ENCODE results near the gene RAB41. TPM values are rescaled to one million over a fixed set of nuclear protein-coding genes. Genes with fewer than 3 reads are reported as not detected.

RAB41 gene
- total and polyA plus RNA-seq, 4 donors = not detected

DNA sequence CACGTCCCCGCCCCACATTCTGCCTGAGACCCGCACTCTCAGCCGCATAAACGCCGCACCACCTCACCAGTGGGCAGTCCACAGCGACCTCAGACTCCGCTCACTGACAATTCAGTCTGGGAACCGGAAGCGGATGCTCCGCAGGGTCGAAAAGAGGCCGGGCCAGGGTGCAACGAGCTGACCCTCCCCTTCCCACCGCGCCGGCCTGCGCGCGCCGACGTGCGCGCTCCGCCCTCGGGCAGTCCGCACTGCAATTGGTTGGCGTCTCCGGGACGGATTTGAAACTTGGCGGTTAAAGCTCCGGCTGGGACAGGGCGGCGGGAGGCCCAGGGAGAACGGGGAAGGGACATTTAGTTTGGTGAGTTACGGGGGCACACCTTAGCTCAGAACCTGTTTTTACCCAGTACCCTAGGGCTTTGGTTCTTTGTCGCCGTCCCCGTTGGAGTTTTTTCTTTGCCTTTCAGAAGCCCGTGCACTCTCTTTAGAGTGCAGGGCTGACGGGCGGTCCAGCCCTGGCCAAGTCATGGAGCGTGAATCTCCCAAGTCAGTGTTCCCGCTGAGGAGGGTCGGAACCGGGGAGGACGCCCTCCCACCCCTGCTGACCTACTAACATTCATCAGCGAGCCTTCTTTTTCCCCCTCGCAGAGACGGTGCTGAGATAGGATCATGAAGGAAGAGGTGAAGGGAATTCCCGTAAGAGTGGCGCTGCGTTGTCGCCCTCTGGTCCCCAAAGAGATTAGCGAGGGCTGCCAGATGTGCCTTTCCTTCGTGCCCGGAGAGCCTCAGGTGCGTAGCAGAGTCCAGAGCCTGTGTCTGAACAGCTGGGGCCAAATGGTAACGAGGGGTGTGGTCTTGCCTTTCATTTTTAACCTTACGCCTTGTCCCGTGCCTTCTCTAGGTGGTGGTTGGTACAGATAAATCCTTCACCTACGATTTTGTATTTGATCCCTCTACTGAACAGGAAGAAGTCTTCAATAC is 8.1 kb downstream of the RAB41 start, which contains the start of the genes KIF4A and PDZD11:
Gene KIF4A (plus strand): TSS at position 312 of the 978 bp plus-strand sequence. CDS start 355 bp downstream, at position 667.
Gene PDZD11 (minus strand): TSS at position 135 of the 978 bp plus-strand sequence. CDS start 586 bp downstream, outside the sequence.
- 1 to 35% methylated on average over 50 to 62 of the region's 62 CpGs for WGBS, 2 donors
- peak within 1 kb of the TSS; percentile 73 to 74 for H3K9ac ChIP-seq (ENCODE audit: insufficient read depth in 1 of 2, low read length in 2 of 2)
- peaks cover 0 to 8% (median 2%) of the 10 kb centered on the region in 4 donors for H3K36me3 ChIP-seq (ENCODE audit: control insufficient read depth in 4 of 4, insufficient read depth in 4 of 4, low read length in 4 of 4)
- H3K9me3 ChIP-seq (ENCODE audit: control insufficient read depth in 4 of 4, insufficient read depth in 3 of 4, low read length in 3 of 4) = peaks cover 0 to 2% (median 0%) of the 10 kb centered on the region in 4 donors
- peak; percentile 99 for ATAC-seq (ENCODE audit: insufficient read depth, low FRiP score)
- peak within 1 kb of the TSS; percentile 55 for H3K4me3 ChIP-seq
- H3K27me3 ChIP-seq (ENCODE audit: control insufficient read depth in 3 of 3, insufficient read depth in 3 of 3, low read length in 2 of 3) = no peaks in the 10 kb centered on the region
- TF ChIP-seq, protein P1, sequence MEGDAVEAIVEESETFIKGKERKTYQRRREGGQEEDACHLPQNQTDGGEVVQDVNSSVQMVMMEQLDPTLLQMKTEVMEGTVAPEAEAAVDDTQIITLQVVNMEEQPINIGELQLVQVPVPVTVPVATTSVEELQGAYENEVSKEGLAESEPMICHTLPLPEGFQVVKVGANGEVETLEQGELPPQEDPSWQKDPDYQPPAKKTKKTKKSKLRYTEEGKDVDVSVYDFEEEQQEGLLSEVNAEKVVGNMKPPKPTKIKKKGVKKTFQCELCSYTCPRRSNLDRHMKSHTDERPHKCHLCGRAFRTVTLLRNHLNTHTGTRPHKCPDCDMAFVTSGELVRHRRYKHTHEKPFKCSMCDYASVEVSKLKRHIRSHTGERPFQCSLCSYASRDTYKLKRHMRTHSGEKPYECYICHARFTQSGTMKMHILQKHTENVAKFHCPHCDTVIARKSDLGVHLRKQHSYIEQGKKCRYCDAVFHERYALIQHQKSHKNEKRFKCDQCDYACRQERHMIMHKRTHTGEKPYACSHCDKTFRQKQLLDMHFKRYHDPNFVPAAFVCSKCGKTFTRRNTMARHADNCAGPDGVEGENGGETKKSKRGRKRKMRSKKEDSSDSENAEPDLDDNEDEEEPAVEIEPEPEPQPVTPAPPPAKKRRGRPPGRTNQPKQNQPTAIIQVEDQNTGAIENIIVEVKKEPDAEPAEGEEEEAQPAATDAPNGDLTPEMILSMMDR (IDR thresholded peaks at IDR 0.05; ENCODE audit: control extremely low read depth, extremely low read depth) = no peak
- peak; percentile 86 to 93 (median 89) for DNase-seq
- peak within 1 kb of the TSS; percentile 34 to 73 for H3K27ac ChIP-seq (ENCODE audit: low read depth in 1 of 2, low read length in 1 of 2)
- peaks cover 0 to 9% (median 0%) of the 10 kb centered on the region in 5 donors for H3K4me1 ChIP-seq (ENCODE audit: control insufficient read depth in 5 of 5, insufficient read depth in 5 of 5, low read length in 5 of 5)

DNA sequence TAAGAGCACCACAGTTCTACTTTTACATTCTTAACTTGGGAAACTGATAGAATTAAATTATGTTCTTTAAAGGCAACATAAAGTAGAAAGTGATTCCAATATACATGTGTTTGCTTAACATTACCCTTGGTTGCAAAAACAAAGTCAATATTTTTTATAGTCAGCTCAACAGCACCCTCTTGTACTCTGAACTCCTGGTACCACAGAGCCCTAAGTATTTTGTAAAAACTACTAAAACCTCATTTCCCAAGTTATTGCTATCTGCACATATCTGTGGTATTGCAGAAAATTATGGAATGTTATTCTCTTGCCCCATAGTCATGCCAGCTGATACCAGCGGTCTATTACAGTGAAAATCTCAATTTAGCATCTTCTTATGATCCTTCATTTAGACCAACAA is 10.8 kb downstream of the RAB41 start:
- no peak overlapping the region for H3K4me3 ChIP-seq
- DNase-seq (no peak), ATAC-seq (ENCODE audit: insufficient read depth, low FRiP score) (no peak)
- WGBS, 2 donors = 0% methylated on average over 1 of the region's 1 CpG
- no peak overlapping the region for H3K27ac ChIP-seq (ENCODE audit: low read depth in 1 of 2, low read length in 1 of 2)
- peaks cover 0 to 9% (median 0%) of the 10 kb centered on the region in 5 donors for H3K4me1 ChIP-seq (ENCODE audit: control insufficient read depth in 5 of 5, insufficient read depth in 5 of 5, low read length in 5 of 5)
- TF ChIP-seq, protein P1 (IDR thresholded peaks at IDR 0.05; ENCODE audit: control extremely low read depth, extremely low read depth) = no peak
- H3K9ac ChIP-seq (ENCODE audit: insufficient read depth in 1 of 2, low read length in 2 of 2) = no peak overlapping the region
- H3K36me3 ChIP-seq (ENCODE audit: control insufficient read depth in 4 of 4, insufficient read depth in 4 of 4, low read length in 4 of 4) = peaks cover 0 to 2% (median 0%) of the 10 kb centered on the region in 4 donors
- peaks cover 0 to 2% (median 0%) of the 10 kb centered on the region in 4 donors for H3K9me3 ChIP-seq (ENCODE audit: control insufficient read depth in 4 of 4, insufficient read depth in 3 of 4, low read length in 3 of 4)
- H3K27me3 ChIP-seq (ENCODE audit: control insufficient read depth in 3 of 3, insufficient read depth in 3 of 3, low read length in 2 of 3) = no peaks in the 10 kb centered on the region

DNA sequence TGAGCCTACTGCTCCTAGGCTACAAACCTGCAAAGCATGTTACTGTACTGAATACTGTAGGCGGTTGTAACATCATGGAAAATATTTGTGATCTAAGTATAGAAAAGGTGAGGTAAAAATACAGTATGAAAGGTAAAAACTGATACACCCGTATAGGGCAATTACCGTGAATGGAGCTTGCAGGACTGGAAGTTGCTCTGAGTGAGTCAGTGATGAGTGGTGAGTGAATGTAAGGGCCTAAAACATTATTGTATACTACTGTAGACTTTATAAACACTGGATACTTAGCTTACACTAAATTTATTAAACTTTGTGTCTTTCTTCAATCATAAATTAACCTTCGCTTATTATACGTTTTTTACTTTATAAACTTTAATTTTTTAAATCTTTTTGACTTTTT is 11.6 kb downstream of the RAB41 start:
- Histone ChIP-seq H3K4me3 (no peak overlapping the region), H3K27ac (ENCODE audit: low read depth in 1 of 2, low read length in 1 of 2) (no peak overlapping the region), H3K4me1 (ENCODE audit: control insufficient read depth in 5 of 5, insufficient read depth in 5 of 5, low read length in 5 of 5) (peaks cover 0 to 9% (median 0%) of the 10 kb centered on the region in 5 donors), H3K9me3 (ENCODE audit: control insufficient read depth in 4 of 4, insufficient read depth in 3 of 4, low read length in 3 of 4) (peaks cover 0 to 2% (median 0%) of the 10 kb centered on the region in 4 donors), H3K27me3 (ENCODE audit: control insufficient read depth in 3 of 3, insufficient read depth in 3 of 3, low read length in 2 of 3) (no peaks in the 10 kb centered on the region), H3K9ac (ENCODE audit: insufficient read depth in 1 of 2, low read length in 2 of 2) (no peak overlapping the region), H3K36me3 (ENCODE audit: control insufficient read depth in 4 of 4, insufficient read depth in 4 of 4, low read length in 4 of 4) (no peaks in the 10 kb centered on the region)
- TF ChIP-seq, protein P1 (IDR thresholded peaks at IDR 0.05; ENCODE audit: control extremely low read depth, extremely low read depth) = no peak
- DNase-seq = no peak
- no peak for ATAC-seq (ENCODE audit: insufficient read depth, low FRiP score)
- WGBS, 2 donors = 80 to 94% methylated on average over 5 of the region's 5 CpGs
